Measurements from ENCODE around the gene BAD. TPM values are rescaled to one million over a fixed set of nuclear protein-coding genes. Genes with fewer than 3 reads are reported as not detected.

The BAD gene
- total and polyA plus RNA-seq, 2 of the 13 experiments (the other 11 are each of a cell fraction or from before 2014, with no cell fraction given) = 17.9 to 28.5 TPM

GRCh38 chr11:64268893-64269539, 15.4 kb downstream of the BAD start (continued):
- TF ChIP-seq ZNF484 (CRISPR knock-in tag; IDR thresholded peaks at IDR 0.05; ENCODE audit: borderline replicate concordance, low read depth) (no peak), ZNF224 (CRISPR knock-in tag; IDR thresholded peaks at IDR 0.05) (no peak), SETDB1 (CRISPR knock-in tag; IDR thresholded peaks at IDR 0.05; ENCODE audit: borderline replicate concordance) (no peak), MAFF (IDR thresholded peaks at IDR 0.05; ENCODE audit: low read depth, low read length) (no peak), NR2C2 (CRISPR knock-in tag; IDR thresholded peaks at IDR 0.05; ENCODE audit: borderline replicate concordance) (no peak), GLI4 (CRISPR knock-in tag; IDR thresholded peaks at IDR 0.05; ENCODE audit: borderline replicate concordance) (no peak), ZNF276 (CRISPR knock-in tag; IDR thresholded peaks at IDR 0.05; ENCODE audit: low read depth) (no peak), FOXJ3 (CRISPR knock-in tag; IDR thresholded peaks at IDR 0.05; ENCODE audit: borderline replicate concordance) (no peak), BORCS8-MEF2B (CRISPR knock-in tag; IDR thresholded peaks at IDR 0.05) (no peak), USF2 (IDR thresholded peaks at IDR 0.05; ENCODE audit: low read depth, low read length) (no peak), USF2 (CRISPR knock-in tag; IDR thresholded peaks at IDR 0.05; ENCODE audit: borderline replicate concordance) (no peak), PAX8 (CRISPR knock-in tag; IDR thresholded peaks at IDR 0.05; ENCODE audit: borderline replicate concordance) (no peak; the same call in 1 of the 2 replicates), ONECUT2 (CRISPR knock-in tag; IDR thresholded peaks at IDR 0.05) (no peak), ARID3A (IDR thresholded peaks at IDR 0.05; ENCODE audit: low read depth, low read length) (no peak), ARNT (IDR thresholded peaks at IDR 0.05) (no peak), MEF2D (CRISPR knock-in tag; IDR thresholded peaks at IDR 0.05) (no peak), NFATC3 (CRISPR knock-in tag; IDR thresholded peaks at IDR 0.05) (no peak), ZNF441 (CRISPR knock-in tag; IDR thresholded peaks at IDR 0.05; ENCODE audit: borderline replicate concordance) (no peak)
- TF ChIP-seq, protein P1, sequence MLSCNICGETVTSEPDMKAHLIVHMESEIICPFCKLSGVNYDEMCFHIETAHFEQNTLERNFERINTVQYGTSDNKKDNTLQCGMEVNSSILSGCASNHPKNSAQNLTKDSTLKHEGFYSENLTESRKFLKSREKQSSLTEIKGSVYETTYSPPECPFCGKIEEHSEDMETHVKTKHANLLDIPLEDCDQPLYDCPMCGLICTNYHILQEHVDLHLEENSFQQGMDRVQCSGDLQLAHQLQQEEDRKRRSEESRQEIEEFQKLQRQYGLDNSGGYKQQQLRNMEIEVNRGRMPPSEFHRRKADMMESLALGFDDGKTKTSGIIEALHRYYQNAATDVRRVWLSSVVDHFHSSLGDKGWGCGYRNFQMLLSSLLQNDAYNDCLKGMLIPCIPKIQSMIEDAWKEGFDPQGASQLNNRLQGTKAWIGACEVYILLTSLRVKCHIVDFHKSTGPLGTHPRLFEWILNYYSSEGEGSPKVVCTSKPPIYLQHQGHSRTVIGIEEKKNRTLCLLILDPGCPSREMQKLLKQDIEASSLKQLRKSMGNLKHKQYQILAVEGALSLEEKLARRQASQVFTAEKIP (CRISPR knock-in tag; IDR thresholded peaks at IDR 0.05; ENCODE audit: borderline replicate concordance) = no peak
- TF ChIP-seq, protein P2, sequence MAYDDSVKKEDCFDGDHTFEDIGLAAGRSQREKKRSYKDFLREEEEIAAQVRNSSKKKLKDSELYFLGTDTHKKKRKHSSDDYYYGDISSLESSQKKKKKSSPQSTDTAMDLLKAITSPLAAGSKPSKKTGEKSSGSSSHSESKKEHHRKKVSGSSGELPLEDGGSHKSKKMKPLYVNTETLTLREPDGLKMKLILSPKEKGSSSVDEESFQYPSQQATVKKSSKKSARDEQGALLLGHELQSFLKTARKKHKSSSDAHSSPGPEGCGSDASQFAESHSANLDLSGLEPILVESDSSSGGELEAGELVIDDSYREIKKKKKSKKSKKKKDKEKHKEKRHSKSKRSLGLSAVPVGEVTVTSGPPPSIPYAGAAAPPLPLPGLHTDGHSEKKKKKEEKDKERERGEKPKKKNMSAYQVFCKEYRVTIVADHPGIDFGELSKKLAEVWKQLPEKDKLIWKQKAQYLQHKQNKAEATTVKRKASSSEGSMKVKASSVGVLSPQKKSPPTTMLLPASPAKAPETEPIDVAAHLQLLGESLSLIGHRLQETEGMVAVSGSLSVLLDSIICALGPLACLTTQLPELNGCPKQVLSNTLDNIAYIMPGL (CRISPR knock-in tag; IDR thresholded peaks at IDR 0.05; ENCODE audit: borderline replicate concordance in 1 of 2, low read depth in 1 of 2) = no peak
